ENCODE measurements around the gene ANKLE2.

Gene ANKLE2

DNA sequence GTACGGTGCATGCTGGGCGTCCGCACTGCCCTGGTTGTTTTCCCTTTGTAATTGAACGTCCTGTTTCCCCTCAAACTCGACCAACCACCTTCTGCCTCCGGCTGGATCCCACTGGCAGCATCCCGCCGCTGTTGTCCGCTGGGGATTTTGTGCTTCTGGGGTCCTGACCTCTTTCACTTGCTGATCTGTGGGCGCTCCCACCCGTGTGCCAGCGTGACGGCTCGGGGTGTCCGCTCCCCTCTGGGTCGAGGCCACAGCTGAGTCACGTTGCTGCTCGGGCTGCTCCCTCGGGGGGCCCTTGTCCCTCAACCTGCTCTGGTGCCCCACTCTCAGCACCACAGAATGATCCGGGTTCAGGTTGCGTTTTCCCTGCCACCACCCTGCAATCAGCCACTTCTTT is 43.0 kb downstream of the ANKLE2 start (continued):
- TF ChIP-seq ZNF518A (tag by site-specific recombination; conservative IDR thresholded peaks at IDR 0.05; ENCODE audit: low read depth), result no peak
- TF ChIP-seq ZNF248 (tag by site-specific recombination; IDR thresholded peaks at IDR 0.05), result no peak

DNA sequence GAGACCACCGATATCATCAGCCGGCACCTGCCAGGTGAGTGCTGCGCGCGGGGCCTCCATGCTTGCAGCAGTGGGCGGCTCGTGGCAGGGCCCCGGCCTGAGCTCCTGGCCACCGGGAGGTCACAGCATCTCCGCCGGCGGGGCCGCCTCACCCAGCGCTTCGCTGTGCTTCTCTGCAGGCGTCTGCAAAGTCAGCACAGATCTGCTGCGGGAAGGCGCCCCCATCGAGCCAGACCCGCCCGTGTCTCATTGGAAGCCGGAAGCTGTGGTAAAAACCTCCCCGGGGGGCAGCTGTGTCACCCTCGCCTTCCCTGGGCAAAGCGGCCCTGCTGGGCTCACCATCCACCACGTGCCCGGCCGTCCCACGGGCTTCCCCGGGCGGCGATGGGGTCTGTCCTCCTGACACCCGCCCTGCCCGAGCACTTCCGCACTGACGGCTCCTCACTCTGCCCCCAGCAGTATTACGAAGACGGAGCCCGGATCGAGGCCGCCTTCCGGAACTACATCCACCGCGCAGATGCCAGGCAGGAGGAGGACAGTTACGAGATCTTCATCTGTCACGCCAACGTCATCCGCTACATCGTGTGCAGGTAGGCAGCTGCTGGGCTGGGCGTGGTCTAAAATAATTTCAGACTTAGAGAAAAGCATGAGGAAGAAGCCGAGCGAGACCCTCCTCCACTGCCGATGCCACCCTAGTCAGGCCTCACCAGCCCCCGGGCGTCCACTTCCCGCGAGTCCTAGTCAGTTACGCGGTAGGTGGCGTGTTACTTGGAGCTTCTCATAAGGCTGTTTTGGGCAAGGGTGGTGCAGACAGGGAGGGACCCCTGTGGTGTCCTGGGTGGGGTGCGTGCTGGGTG is 43.9 kb downstream of the ANKLE2 start:
- ChIA-PET POLR2A (interaction anchor here (0.6 kb wide), 1 partner anchor 12 kb away, joined by 6 read pairs; no protein-coding TSS in a partner anchor), CTCF (no interaction called here)
- Histone ChIP-seq H3K36me3 (ENCODE audit: control insufficient read depth in 2 of 2, insufficient read depth in 1 of 2, low read length in 2 of 2) (peaks cover 27 to 85% of the 10 kb centered on the region in 2 experiments; a peak in 2 of 3 replicates), H3K4me3 (ENCODE audit: low read depth, low read length) (no peak overlapping the region), H3K27ac (ENCODE audit: extremely low read depth, low read depth, low read length) (no peak overlapping the region), H3K9me3 (ENCODE audit: control insufficient read depth, insufficient read depth, low read depth, low read length) (no peaks in the 10 kb centered on the region), H3K4me1 (ENCODE audit: control insufficient read depth, insufficient read depth, low read length) (no peaks in the 10 kb centered on the region)
- TF ChIP-seq ZNF175 (tag by site-specific recombination; IDR thresholded peaks at IDR 0.05) (no peak), ZNF311 (tag by site-specific recombination; IDR thresholded peaks at IDR 0.05; ENCODE audit: borderline replicate concordance) (no peak), ZBTB21 (tag by site-specific recombination; IDR thresholded peaks at IDR 0.05) (no peak), YY1 (tag by site-specific recombination; IDR thresholded peaks at IDR 0.05) (no peak), ZNF600 (tag by site-specific recombination; IDR thresholded peaks at IDR 0.05) (0 out of 2 replicates have a peak, but pooled peaks have one; percentile 32), KLF8 (tag by site-specific recombination; IDR thresholded peaks at IDR 0.05) (peak; percentile 37), ZBTB17 (tag by site-specific recombination; IDR thresholded peaks at IDR 0.05) (no peak), KLF1 (tag by site-specific recombination; IDR thresholded peaks at IDR 0.05) (peak; percentile 73), ZNF629 (tag by site-specific recombination; IDR thresholded peaks at IDR 0.05) (no peak), ZNF23 (tag by site-specific recombination; IDR thresholded peaks at IDR 0.05; ENCODE audit: borderline replicate concordance) (no peak), SALL2 (tag by site-specific recombination; IDR thresholded peaks at IDR 0.05; ENCODE audit: borderline replicate concordance) (no peak), ZNF707 (tag by site-specific recombination; IDR thresholded peaks at IDR 0.05) (no peak), ZNF174 (tag by site-specific recombination; IDR thresholded peaks at IDR 0.05) (no peak), ZNF473 (tag by site-specific recombination; IDR thresholded peaks at IDR 0.05) (no peak), ZNF10 (tag by site-specific recombination; IDR thresholded peaks at IDR 0.05) (no peak), ZNF354C (tag by site-specific recombination; IDR thresholded peaks at IDR 0.05; ENCODE audit: borderline replicate concordance, low read depth) (no peak), AEBP2 (tag by site-specific recombination; IDR thresholded peaks at IDR 0.05; ENCODE audit: borderline replicate concordance) (no peak), ZNF140 (tag by site-specific recombination; IDR thresholded peaks at IDR 0.05) (no peak), GLI4 (tag by site-specific recombination; IDR thresholded peaks at IDR 0.05) (no peak), ELK4 (IDR thresholded peaks at IDR 0.05; ENCODE audit: borderline replicate concordance, low read depth, low read length) (no peak), ZEB2 (tag by site-specific recombination; IDR thresholded peaks at IDR 0.05) (no peak), ZNF785 (tag by site-specific recombination; IDR thresholded peaks at IDR 0.05) (no peak), ZNF623 (tag by site-specific recombination; IDR thresholded peaks at IDR 0.05) (no peak), ZNF350 (tag by site-specific recombination; IDR thresholded peaks at IDR 0.05) (no peak), ZNF530 (tag by site-specific recombination; IDR thresholded peaks at IDR 0.05; ENCODE audit: low read depth) (no peak)
- TF ChIP-seq, protein P1, sequence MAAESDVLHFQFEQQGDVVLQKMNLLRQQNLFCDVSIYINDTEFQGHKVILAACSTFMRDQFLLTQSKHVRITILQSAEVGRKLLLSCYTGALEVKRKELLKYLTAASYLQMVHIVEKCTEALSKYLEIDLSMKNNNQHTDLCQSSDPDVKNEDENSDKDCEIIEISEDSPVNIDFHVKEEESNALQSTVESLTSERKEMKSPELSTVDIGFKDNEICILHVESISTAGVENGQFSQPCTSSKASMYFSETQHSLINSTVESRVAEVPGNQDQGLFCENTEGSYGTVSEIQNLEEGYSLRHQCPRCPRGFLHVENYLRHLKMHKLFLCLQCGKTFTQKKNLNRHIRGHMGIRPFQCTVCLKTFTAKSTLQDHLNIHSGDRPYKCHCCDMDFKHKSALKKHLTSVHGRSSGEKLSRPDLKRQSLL (tag by site-specific recombination; IDR thresholded peaks at IDR 0.05), result no peak
